ENCODE results near the gene PIK3R1. TPM values are rescaled to one million over a fixed set of nuclear protein-coding genes. Genes with fewer than 3 reads are reported as not detected.

The PIK3R1 gene
- total and polyA plus RNA-seq, 4 donors: 6.8 to 222 (median 74.9) TPM

DNA sequence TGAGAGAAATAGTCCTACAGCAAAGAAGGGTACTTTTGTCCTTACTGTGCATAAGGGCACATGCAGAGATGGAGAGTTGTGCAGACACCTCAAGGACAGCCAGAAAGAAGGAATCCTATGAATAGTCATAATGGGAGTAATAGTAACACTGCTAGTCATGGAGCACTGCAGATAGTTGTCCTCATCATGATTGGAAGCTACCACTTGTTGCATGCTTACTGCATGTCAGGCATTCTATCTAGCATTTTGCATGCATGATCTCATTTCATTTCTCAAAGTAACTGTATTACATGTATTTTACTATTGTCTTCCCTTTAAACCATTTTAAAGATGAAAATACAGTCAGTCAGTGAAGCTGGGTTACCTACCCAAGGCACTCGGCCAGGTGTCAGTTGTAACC lies 81.3 kb downstream of the PIK3R1 start:
- H3K27ac ChIP-seq (ENCODE audit: low read depth in 1 of 2, low read length in 1 of 2): no peak overlapping the region
- WGBS, 2 donors: 86 to 94% methylated on average over 1 of the region's 1 CpG
- peaks cover 16 to 60% (median 44%) of the 10 kb centered on the region in 4 donors for H3K36me3 ChIP-seq (ENCODE audit: control insufficient read depth in 4 of 4, insufficient read depth in 4 of 4, low read length in 4 of 4)
- H3K27me3 ChIP-seq (ENCODE audit: control insufficient read depth in 3 of 3, insufficient read depth in 3 of 3, low read length in 2 of 3): no peaks in the 10 kb centered on the region
- no peak overlapping the region for H3K4me3 ChIP-seq
- TF ChIP-seq, protein P1, sequence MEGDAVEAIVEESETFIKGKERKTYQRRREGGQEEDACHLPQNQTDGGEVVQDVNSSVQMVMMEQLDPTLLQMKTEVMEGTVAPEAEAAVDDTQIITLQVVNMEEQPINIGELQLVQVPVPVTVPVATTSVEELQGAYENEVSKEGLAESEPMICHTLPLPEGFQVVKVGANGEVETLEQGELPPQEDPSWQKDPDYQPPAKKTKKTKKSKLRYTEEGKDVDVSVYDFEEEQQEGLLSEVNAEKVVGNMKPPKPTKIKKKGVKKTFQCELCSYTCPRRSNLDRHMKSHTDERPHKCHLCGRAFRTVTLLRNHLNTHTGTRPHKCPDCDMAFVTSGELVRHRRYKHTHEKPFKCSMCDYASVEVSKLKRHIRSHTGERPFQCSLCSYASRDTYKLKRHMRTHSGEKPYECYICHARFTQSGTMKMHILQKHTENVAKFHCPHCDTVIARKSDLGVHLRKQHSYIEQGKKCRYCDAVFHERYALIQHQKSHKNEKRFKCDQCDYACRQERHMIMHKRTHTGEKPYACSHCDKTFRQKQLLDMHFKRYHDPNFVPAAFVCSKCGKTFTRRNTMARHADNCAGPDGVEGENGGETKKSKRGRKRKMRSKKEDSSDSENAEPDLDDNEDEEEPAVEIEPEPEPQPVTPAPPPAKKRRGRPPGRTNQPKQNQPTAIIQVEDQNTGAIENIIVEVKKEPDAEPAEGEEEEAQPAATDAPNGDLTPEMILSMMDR (IDR thresholded peaks at IDR 0.05; ENCODE audit: control extremely low read depth, extremely low read depth): no peak
- H3K9me3 ChIP-seq (ENCODE audit: control insufficient read depth in 4 of 4, insufficient read depth in 3 of 4, low read length in 3 of 4): no peaks in the 10 kb centered on the region
- no peak overlapping the region for H3K9ac ChIP-seq (ENCODE audit: insufficient read depth in 1 of 2, low read length in 2 of 2)
- no peak for ATAC-seq (ENCODE audit: insufficient read depth, low FRiP score)
- peaks cover 0 to 11% (median 6%) of the 10 kb centered on the region in 5 donors for H3K4me1 ChIP-seq (ENCODE audit: control insufficient read depth in 5 of 5, insufficient read depth in 5 of 5, low read length in 5 of 5)
- no peak for DNase-seq

DNA sequence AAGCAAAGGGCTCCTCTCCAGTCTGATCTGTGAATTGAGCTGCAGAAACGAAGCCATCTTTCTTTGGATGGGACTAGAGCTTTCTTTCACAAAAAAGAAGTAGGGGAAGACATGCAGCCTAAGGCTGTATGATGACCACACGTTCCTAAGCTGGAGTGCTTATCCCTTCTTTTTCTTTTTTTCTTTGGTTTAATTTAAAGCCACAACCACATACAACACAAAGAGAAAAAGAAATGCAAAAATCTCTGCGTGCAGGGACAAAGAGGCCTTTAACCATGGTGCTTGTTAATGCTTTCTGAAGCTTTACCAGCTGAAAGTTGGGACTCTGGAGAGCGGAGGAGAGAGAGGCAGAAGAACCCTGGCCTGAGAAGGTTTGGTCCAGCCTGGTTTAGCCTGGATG lies 82.1 kb downstream of the PIK3R1 start:
- no peaks in the 10 kb centered on the region for H3K9me3 ChIP-seq (ENCODE audit: control insufficient read depth in 4 of 4, insufficient read depth in 3 of 4, low read length in 3 of 4)
- DNase-seq (no peak), ATAC-seq (ENCODE audit: insufficient read depth, low FRiP score) (no peak)
- TF ChIP-seq, protein P1 (IDR thresholded peaks at IDR 0.05; ENCODE audit: control extremely low read depth, extremely low read depth): no peak
- no peak overlapping the region for H3K9ac ChIP-seq (ENCODE audit: insufficient read depth in 1 of 2, low read length in 2 of 2)
- 89 to 97% methylated on average over 4 of the region's 4 CpGs for WGBS, 2 donors
- no peak overlapping the region for H3K4me3 ChIP-seq
- peaks cover 16 to 54% (median 42%) of the 10 kb centered on the region in 4 donors for H3K36me3 ChIP-seq (ENCODE audit: control insufficient read depth in 4 of 4, insufficient read depth in 4 of 4, low read length in 4 of 4)
- peaks cover 0 to 8% (median 0%) of the 10 kb centered on the region in 5 donors for H3K4me1 ChIP-seq (ENCODE audit: control insufficient read depth in 5 of 5, insufficient read depth in 5 of 5, low read length in 5 of 5)
- no peaks in the 10 kb centered on the region for H3K27me3 ChIP-seq (ENCODE audit: control insufficient read depth in 3 of 3, insufficient read depth in 3 of 3, low read length in 2 of 3)
- H3K27ac ChIP-seq (ENCODE audit: low read depth in 1 of 2, low read length in 1 of 2): no peak overlapping the region

DNA sequence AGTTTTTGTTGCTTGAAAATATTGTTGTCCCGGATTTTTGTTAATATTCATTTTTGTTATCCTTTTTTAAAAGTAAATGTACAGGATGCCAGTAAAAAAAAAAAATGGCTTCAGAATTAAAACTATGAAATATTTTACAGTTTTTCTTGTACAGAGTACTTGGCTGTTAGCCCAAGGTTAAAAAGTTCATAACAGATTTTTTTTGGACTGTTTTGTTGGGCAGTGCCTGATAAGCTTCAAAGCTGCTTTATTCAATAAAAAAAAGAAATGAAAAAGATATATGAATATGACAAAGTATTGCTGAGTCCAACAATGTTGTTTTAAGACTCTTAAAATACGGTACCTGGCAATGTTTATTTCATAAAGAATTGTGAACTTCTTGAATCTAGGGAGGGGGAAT lies 82.9 kb downstream of the PIK3R1 start:
- H3K4me3 ChIP-seq: no peak overlapping the region
- no peak for ATAC-seq (ENCODE audit: insufficient read depth, low FRiP score)
- 77 to 81% methylated on average over 2 of the region's 2 CpGs for WGBS, 2 donors
- H3K9me3 ChIP-seq (ENCODE audit: control insufficient read depth in 4 of 4, insufficient read depth in 3 of 4, low read length in 3 of 4): no peaks in the 10 kb centered on the region
- TF ChIP-seq, protein P1 (IDR thresholded peaks at IDR 0.05; ENCODE audit: control extremely low read depth, extremely low read depth): no peak
- peaks cover 0 to 8% (median 4%) of the 10 kb centered on the region in 5 donors for H3K4me1 ChIP-seq (ENCODE audit: control insufficient read depth in 5 of 5, insufficient read depth in 5 of 5, low read length in 5 of 5)
- no peak overlapping the region for H3K9ac ChIP-seq (ENCODE audit: insufficient read depth in 1 of 2, low read length in 2 of 2)
- peaks cover 16 to 47% (median 38%) of the 10 kb centered on the region in 4 donors for H3K36me3 ChIP-seq (ENCODE audit: control insufficient read depth in 4 of 4, insufficient read depth in 4 of 4, low read length in 4 of 4)
- DNase-seq: no peak
- no peak overlapping the region for H3K27ac ChIP-seq (ENCODE audit: low read depth in 1 of 2, low read length in 1 of 2)
- H3K27me3 ChIP-seq (ENCODE audit: control insufficient read depth in 3 of 3, insufficient read depth in 3 of 3, low read length in 2 of 3): no peaks in the 10 kb centered on the region

DNA sequence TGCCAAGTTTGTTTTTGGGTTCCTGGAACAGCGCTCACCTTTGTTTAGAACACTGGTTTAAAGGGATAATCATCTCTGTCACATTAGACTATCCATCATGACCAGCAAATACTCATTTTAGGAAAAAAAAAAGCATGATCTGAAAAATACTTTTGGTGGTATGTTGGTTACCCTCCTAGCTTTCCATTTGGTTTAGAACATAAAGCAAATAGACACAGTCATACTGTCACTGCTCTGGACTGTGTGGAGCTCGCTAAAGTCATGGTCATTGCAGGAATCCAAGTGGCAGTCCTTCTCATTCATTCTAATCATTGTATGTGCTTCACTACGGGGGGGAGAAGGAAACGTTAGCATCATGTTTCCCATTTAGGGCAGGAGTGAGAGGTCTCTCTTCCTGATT lies 83.5 kb downstream of the PIK3R1 start:
- no peak overlapping the region for H3K9ac ChIP-seq (ENCODE audit: insufficient read depth in 1 of 2, low read length in 2 of 2)
- no peaks in the 10 kb centered on the region for H3K9me3 ChIP-seq (ENCODE audit: control insufficient read depth in 4 of 4, insufficient read depth in 3 of 4, low read length in 3 of 4)
- no peak overlapping the region for H3K4me3 ChIP-seq
- ATAC-seq (ENCODE audit: insufficient read depth, low FRiP score): no peak
- H3K4me1 ChIP-seq (ENCODE audit: control insufficient read depth in 5 of 5, insufficient read depth in 5 of 5, low read length in 5 of 5): peaks cover 0 to 9% (median 6%) of the 10 kb centered on the region in 5 donors
- TF ChIP-seq, protein P1 (IDR thresholded peaks at IDR 0.05; ENCODE audit: control extremely low read depth, extremely low read depth): no peak
- 59 to 66% methylated on average over 4 of the region's 4 CpGs for WGBS, 2 donors
- no peaks in the 10 kb centered on the region for H3K27me3 ChIP-seq (ENCODE audit: control insufficient read depth in 3 of 3, insufficient read depth in 3 of 3, low read length in 2 of 3)
- no peak overlapping the region for H3K27ac ChIP-seq (ENCODE audit: low read depth in 1 of 2, low read length in 1 of 2)
- H3K36me3 ChIP-seq (ENCODE audit: control insufficient read depth in 4 of 4, insufficient read depth in 4 of 4, low read length in 4 of 4): peaks cover 16 to 43% (median 36%) of the 10 kb centered on the region in 4 donors
- no peak for DNase-seq

Data from lung (tissue), 12 donors.